D341Med (cell line): ENCODE data around the gene GGNBP2.
"Not testable (repeated sequence)": the region's sequence is repeated elsewhere in the genome, so short reads cannot be mapped to it uniquely, and the experiment has no call there.

Source experiments
- DNase-seq: peaks from one replicate; pipeline ENCODE4 v3.0.0; 2012; ENCODE audit warnings: low spot score

The GGNBP2 gene

GRCh38 chr17:36544307-36545076 is at the start of gene GGNBP2:
TSS of gene GGNBP2 (plus strand) at chr17:36544919. CDS start at chr17:36545725, 806 bp downstream.
- peak; percentile 98 for DNase-seq

GRCh38 chr17:36495076-36495578 is 49.6 kb upstream of the GGNBP2 start:
- DNase-seq = peak; percentile 33

- DNase-seq = peak; percentile 19
Observed at GRCh38 chr17:36496018-36496789, 48.5 kb upstream of the GGNBP2 start.

- DNase-seq = peak; percentile 50
Observed at GRCh38 chr17:36498155-36498554, 46.6 kb upstream of the GGNBP2 start.

- DNase-seq = peak; percentile 21
Observed at GRCh38 chr17:36498560-36499300, 46.0 kb upstream of the GGNBP2 start.

GRCh38 chr17:36500745-36501225 is 43.9 kb upstream of the GGNBP2 start:
- DNase-seq = peak; percentile 43

GRCh38 chr17:36501351-36501750 is 43.4 kb upstream of the GGNBP2 start:
- peak; percentile 27 for DNase-seq

GRCh38 chr17:36501963-36502362 is 42.8 kb upstream of the GGNBP2 start:
- DNase-seq = peak; percentile 43

GRCh38 chr17:36503456-36504155 is 41.1 kb upstream of the GGNBP2 start:
- DNase-seq = peak; percentile 25

GRCh38 chr17:36504156-36504545 is 40.6 kb upstream of the GGNBP2 start:
- peak; percentile 9 for DNase-seq

GRCh38 chr17:36505171-36505570 is 39.5 kb upstream of the GGNBP2 start:
- DNase-seq = peak; percentile 34

- DNase-seq = peak; percentile 33
Observed at GRCh38 chr17:36506249-36506826, 38.4 kb upstream of the GGNBP2 start.

GRCh38 chr17:36506831-36507230 is 37.9 kb upstream of the GGNBP2 start:
- DNase-seq = peak; percentile 39

GRCh38 chr17:36507266-36507665 is 37.5 kb upstream of the GGNBP2 start:
- DNase-seq = peak; percentile 19

GRCh38 chr17:36508439-36508838 is 36.3 kb upstream of the GGNBP2 start:
- not testable (repeated sequence) for DNase-seq

- peak; percentile 18 for DNase-seq
Observed at GRCh38 chr17:36509272-36509985, 35.3 kb upstream of the GGNBP2 start.

GRCh38 chr17:36510636-36511035 is 34.1 kb upstream of the GGNBP2 start:
- peak; percentile 70 for DNase-seq

- peak; percentile 32 for DNase-seq
Observed at GRCh38 chr17:36511216-36511615, 33.5 kb upstream of the GGNBP2 start.

- DNase-seq = peak; percentile 24
Observed at GRCh38 chr17:36512641-36513040, 32.1 kb upstream of the GGNBP2 start.

GRCh38 chr17:36514856-36515255 is 29.9 kb upstream of the GGNBP2 start:
- DNase-seq = peak; percentile 17
